Endothelial cell (in vitro differentiated cells): ENCODE measurements around the gene MRPL24. TPM values are rescaled to one million over a fixed set of nuclear protein-coding genes. Genes with fewer than 3 reads are reported as not detected.

Experiments used
- DNase-seq: peaks from one replicate; pipeline ENCODE4 v3.0.0; 2021; ENCODE audit warnings: low spot score
- H3K27ac Mint-ChIP-seq: one replicate; pipeline ENCODE4 v1.8.0; 2021; ENCODE audit warnings: mixed read lengths, inconsistent platforms; ENCODE audit not compliant: unreplicated experiment
- H3K27me3 Mint-ChIP-seq: one replicate; pipeline ENCODE4 v1.8.0; 2021; ENCODE audit warnings: mild to moderate bottlenecking, moderate library complexity, mixed read lengths, inconsistent platforms; ENCODE audit not compliant: unreplicated experiment
- H3K36me3 Mint-ChIP-seq: one replicate; pipeline ENCODE4 v1.8.0; 2021; ENCODE audit warnings: mild to moderate bottlenecking, low read depth, mixed read lengths, inconsistent platforms; ENCODE audit not compliant: unreplicated experiment
- H3K4me1 Mint-ChIP-seq: one replicate; pipeline ENCODE4 v1.8.0; 2021; ENCODE audit warnings: mild to moderate bottlenecking, mixed read lengths, inconsistent platforms; ENCODE audit not compliant: unreplicated experiment
- H3K4me3 Mint-ChIP-seq: one replicate; pipeline ENCODE4 v1.8.0; 2021; ENCODE audit warnings: mild to moderate bottlenecking, mixed read lengths, inconsistent platforms; ENCODE audit not compliant: unreplicated experiment
- H3K9me3 Mint-ChIP-seq: one replicate; pipeline ENCODE4 v1.8.0; 2021; ENCODE audit warnings: mixed read lengths, inconsistent platforms; ENCODE audit not compliant: unreplicated experiment
- total RNA-seq: library from RNA; stranded (reverse); fragmentation: NEBNext Ultra II Directional; extraction: Animal tissue kit (Norgen Biotek cat#: 25700); gene quantifications from one replicate; pipeline ENCODE4 v1.2.1, GENCODE V29; 2021; ENCODE audit not compliant: unreplicated experiment
- TF ChIP-seq, protein P1 (sequence below): fragments of 200-600 bp; sonication (generic); IDR thresholded peaks from one replicate; pipeline ENCODE4 v1.5.0; 2021; ENCODE audit warnings: antibody characterized with exemption; ENCODE audit not compliant: unreplicated experiment

Gene MRPL24
- total RNA-seq, 1 donor from 2014 or later = 26.7 TPM

DNA sequence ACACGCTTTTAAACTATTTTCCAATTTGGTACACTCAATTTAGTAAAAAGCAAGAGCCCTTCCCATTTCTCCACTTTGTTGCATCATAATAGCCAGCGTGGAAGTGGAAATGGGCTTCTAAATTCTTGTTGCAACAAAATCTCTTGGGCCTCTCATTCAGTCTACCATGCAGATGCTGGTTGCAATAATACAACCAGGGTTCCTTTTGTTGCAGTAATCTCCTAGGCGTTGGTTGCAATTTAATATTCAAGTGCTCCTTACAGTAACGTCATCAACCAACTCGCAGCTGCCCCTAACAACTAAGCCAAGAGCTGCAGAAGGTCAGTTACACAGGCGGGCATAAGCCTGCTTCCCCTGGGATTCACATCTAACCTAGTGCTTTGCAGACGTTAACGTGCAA lies 13.3 kb upstream of the MRPL24 start:
- Mint-ChIP-seq H3K9me3 (no peaks in the 10 kb centered on the region), H3K27ac (no peak overlapping the region), H3K36me3 (no peaks in the 10 kb centered on the region), H3K4me3 (peak overlapping the region; percentile 47), H3K27me3 (peaks cover 7% of the 10 kb centered on the region), H3K4me1 (peaks cover 27% of the 10 kb centered on the region)
- TF ChIP-seq, protein P1, sequence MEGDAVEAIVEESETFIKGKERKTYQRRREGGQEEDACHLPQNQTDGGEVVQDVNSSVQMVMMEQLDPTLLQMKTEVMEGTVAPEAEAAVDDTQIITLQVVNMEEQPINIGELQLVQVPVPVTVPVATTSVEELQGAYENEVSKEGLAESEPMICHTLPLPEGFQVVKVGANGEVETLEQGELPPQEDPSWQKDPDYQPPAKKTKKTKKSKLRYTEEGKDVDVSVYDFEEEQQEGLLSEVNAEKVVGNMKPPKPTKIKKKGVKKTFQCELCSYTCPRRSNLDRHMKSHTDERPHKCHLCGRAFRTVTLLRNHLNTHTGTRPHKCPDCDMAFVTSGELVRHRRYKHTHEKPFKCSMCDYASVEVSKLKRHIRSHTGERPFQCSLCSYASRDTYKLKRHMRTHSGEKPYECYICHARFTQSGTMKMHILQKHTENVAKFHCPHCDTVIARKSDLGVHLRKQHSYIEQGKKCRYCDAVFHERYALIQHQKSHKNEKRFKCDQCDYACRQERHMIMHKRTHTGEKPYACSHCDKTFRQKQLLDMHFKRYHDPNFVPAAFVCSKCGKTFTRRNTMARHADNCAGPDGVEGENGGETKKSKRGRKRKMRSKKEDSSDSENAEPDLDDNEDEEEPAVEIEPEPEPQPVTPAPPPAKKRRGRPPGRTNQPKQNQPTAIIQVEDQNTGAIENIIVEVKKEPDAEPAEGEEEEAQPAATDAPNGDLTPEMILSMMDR = no peak
- DNase-seq = no peak

DNA sequence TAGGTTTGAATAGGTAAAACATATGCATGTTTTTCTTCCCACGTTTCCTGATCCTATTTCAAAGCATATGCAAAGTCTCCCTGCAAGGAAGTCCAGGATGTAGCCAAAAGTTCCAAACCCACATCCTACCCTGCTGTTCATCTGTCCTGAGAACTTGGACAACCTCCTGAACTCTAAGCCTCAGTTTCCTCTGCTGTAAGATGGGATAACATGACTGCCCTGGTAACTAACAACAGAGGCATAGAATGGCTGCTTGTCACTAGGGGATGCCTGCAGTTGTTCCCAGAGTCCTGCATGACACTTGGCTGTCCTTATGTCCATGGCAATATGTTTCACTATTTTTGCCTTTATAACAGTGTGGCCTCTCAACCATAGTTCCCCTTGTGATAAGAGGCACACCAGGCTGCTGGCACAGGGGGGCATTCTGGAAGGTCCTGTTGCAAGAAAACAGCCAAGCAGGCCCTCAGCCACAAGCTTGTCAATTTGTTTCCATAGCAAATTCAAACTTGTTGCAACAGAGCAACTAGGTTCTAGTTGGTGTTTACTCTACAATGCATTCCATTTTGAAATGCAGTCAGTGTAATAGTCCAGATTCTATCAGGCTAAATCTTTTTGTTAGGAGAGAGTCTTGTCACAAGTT lies 12.1 kb upstream of the MRPL24 start:
- peaks cover 15% of the 10 kb centered on the region for H3K27me3 Mint-ChIP-seq
- TF ChIP-seq, protein P1 = no peak

DNA sequence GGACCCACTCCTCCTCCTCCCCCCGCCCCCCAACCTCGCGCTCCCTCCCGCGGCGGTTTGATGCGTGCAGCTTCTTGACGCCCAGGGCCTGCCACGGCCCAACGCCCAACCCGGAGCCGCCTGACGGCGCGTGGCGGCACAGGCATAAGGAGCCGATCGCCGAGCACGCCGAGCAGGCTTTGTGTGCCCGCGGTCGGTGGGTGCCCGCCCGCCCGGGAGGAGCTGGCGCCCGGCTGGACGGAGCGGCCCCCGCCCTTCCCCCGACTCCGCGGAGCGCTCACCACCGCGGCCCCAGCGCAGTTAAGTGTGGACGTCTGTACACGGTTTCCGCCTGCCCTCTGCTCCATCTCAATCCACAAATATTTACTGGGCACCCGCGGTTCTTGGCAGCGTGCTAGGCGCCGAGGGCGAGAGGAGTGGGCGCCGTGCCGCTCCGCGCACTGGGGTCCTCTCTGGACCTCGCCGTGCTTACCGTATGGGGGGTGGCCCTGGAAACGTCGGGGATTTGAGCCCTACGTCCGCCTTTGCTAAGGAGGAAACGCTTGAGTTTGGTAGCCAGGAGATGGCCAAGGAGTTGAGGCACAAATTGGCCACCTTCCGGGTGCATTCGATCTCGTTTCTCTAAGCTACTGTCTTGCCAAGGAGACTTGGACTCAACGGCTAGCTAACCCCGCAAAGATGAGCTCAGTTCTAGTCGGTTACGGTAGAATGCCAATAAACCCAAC lies 11.0 kb upstream of the MRPL24 start:
- TF ChIP-seq, protein P1 = no peak
- Mint-ChIP-seq H3K27me3 (peaks cover 20% of the 10 kb centered on the region), H3K9me3 (no peaks in the 10 kb centered on the region), H3K36me3 (peaks cover 4% of the 10 kb centered on the region), H3K4me1 (peaks cover 45% of the 10 kb centered on the region), H3K27ac (peak overlapping the region; percentile 80), H3K4me3 (peak overlapping the region; percentile 96)
- DNase-seq = peak; percentile 96

More for the DNA sequence above, 12.1 kb upstream of the MRPL24 start:
- DNase-seq = no peak
- Mint-ChIP-seq H3K4me1 (peaks cover 39% of the 10 kb centered on the region), H3K36me3 (no peaks in the 10 kb centered on the region), H3K9me3 (no peaks in the 10 kb centered on the region), H3K27ac (peak overlapping the region; percentile 80), H3K4me3 (peak overlapping the region; percentile 96)

GRCh38 chr1:156751451-156751756 lies 10.5 kb upstream of the MRPL24 start, which contains the start of gene HDGF:
TSS of gene HDGF (minus strand) at chr1:156751675. CDS start at chr1:156751429, 246 bp downstream.
- peak within 1 kb of the TSS; percentile 96 for H3K4me3 Mint-ChIP-seq
- H3K27ac Mint-ChIP-seq = peak within 1 kb of the TSS; percentile 99

More at GRCh38 chr1:156751451-156751756, 10.5 kb upstream of the MRPL24 start, which contains the start of gene HDGF:
- TF ChIP-seq, protein P1 = no peak
- H3K9me3 Mint-ChIP-seq = no peaks in the 10 kb centered on the region
- peaks cover 48% of the 10 kb centered on the region for H3K4me1 Mint-ChIP-seq
- H3K36me3 Mint-ChIP-seq = peaks cover 5% of the 10 kb centered on the region
- DNase-seq = no peak
- H3K27me3 Mint-ChIP-seq = peaks cover 22% of the 10 kb centered on the region
